Erythroblast (primary cell): ENCODE measurements around the gene SCAP.

Experiments
- GATA1 ChIP-seq: IDR thresholded peaks from 2 replicates; pipeline ENCODE4 v1.6.1; 2011; ENCODE audit warnings: low read depth, mild to moderate bottlenecking, control low read depth, low read length, moderate library complexity
- POLR2A ChIP-seq: IDR thresholded peaks from 2 replicates; pipeline ENCODE4 v1.6.1; 2011; ENCODE audit warnings: mild to moderate bottlenecking, low read length

- no peak for TF ChIP-seq POLR2A
- TF ChIP-seq GATA1: no peak
These were observed 44.5 kb downstream of the SCAP start for GRCh38 chr3:47431225-47431624.
